Prostate gland (tissue), 2 donors: Measurements from ENCODE around the gene INSRR.

Experiments
- CTCF ChIP-seq, 4 experiments: fragments of 200-600 bp in 2 of 4; fragments of 450-650 bp in 2 of 4; sonication (generic) in 2 of 4; IDR thresholded peaks; 1 replicate in 3 of 4; 2 replicates in 1 of 4; pipeline ENCODE4 v1.5.1; 2016 to 2019; ENCODE audit warnings: antibody characterized with exemption in 4 of 4, mild to moderate bottlenecking in 2 of 4, moderate library complexity in 2 of 4
- POLR2A ChIP-seq: fragments of 450-650 bp; IDR thresholded peaks from one replicate; pipeline ENCODE4 v1.6.1; 2016; ENCODE audit warnings: antibody characterized with exemption, mild to moderate bottlenecking
- POLR2AphosphoS5 ChIP-seq: sonication (generic); formaldehyde crosslinking; IDR thresholded peaks from one replicate; pipeline ENCODE4 v1.6.1; 2017; ENCODE audit warnings: antibody characterized with exemption

GRCh38 chr1:156908541-156908940, 49.6 kb upstream of the INSRR start:
- TF ChIP-seq CTCF (IDR thresholded peaks at IDR 0.05): no peak
- no peak for TF ChIP-seq POLR2A
- no peak for TF ChIP-seq POLR2AphosphoS5
